ENCODE data around the gene RPS27A. TPM values are rescaled to one million over a fixed set of nuclear protein-coding genes. Genes with fewer than 3 reads are reported as not detected.

Gene RPS27A
- total RNA-seq, 1 experiment from 2014 or later: 747 TPM

DNA sequence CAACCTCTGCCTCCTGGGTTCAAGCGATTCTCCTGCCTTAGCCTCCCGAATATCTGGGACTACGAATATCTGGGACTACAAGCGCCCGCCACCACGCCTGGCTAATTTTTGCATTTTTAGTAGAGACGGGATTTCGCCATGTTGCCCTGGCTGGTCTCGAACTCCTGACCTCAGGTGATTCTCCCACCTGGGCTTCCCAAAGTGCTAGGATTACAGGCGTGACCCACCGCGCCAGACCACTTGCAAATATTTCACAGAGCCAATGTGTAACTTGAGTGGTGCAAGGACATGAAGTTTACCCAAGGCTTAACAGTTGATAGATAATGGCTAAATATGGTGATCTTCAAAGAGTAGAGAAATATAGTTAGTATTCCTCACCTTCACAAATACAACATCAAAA is 50.6 kb downstream of the RPS27A start:
- H3K36me3 Mint-ChIP-seq (ENCODE audit: insufficient read depth, unreplicated experiment): peaks cover 18% of the 10 kb centered on the region
- no peak for DNase-seq
- no peak overlapping the region for H3K27ac Mint-ChIP-seq (ENCODE audit: unreplicated experiment)
- CTCF ChIA-PET: no interaction called here
- no peak overlapping the region for H3K4me3 Mint-ChIP-seq (ENCODE audit: low read depth, unreplicated experiment)
- TF ChIP-seq CTCF (IDR thresholded peaks at IDR 0.05; ENCODE audit: unreplicated experiment): no peak
- H3K9me3 Mint-ChIP-seq (ENCODE audit: low read depth, unreplicated experiment): no peaks in the 10 kb centered on the region
- H3K27me3 Mint-ChIP-seq (ENCODE audit: unreplicated experiment): no peaks in the 10 kb centered on the region
- intact Hi-C loops (cut with micrococcal nuclease; ENCODE audit: unreplicated experiment): loop anchor here (5.0 to 10.0 kb wide), 2 partner anchors 149 to 232 kb away; partner anchors contain the start of gene CFAP36
- BruUV-seq (replicated peaks): no TSS peak
- peaks cover 17% of the 10 kb centered on the region for H3K4me1 Mint-ChIP-seq (ENCODE audit: low read depth, unreplicated experiment)

Other genes starting within 250 kb of the RPS27A start
- gene RTN4, start 182.2 kb upstream of the RPS27A start, total RNA-seq (2022): 386 and 394 TPM in 2 replicates
- 8.4 and 10.4 TPM in 2 replicates for gene CLHC1, start 395 bp upstream of the RPS27A start, total RNA-seq (2022)
- gene MTIF2, start 36.5 kb downstream of the RPS27A start, total RNA-seq (2022): 34.3 and 45.1 TPM in 2 replicates
- 45.5 and 49.7 TPM in 2 replicates for gene CCDC88A, start 187.2 kb downstream of the RPS27A start, total RNA-seq (2022)